Omental fat pad (tissue), 4 donors: ENCODE measurements around the gene PET100. TPM values are rescaled to one million over a fixed set of nuclear protein-coding genes. Genes with fewer than 3 reads are reported as not detected.

ENCODE experiments used
- ATAC-seq: fragments of 150-250 bp; one replicate; pipeline ENCODE4 v1.9.1; 2016; ENCODE audit warnings: mild to moderate bottlenecking, moderate library complexity; ENCODE audit not compliant: low FRiP score
- DNase-seq: peaks from one replicate; pipeline ENCODE4 v3.0.0-alpha.2; 2019; ENCODE audit warnings: low spot score
- total RNA-seq, 4 donors: library from RNA; depleted of rRNA; stranded (reverse); fragments of >200 nt; gene quantifications; one replicate each; pipeline ENCODE4 v1.1.0, GENCODE V29; 2016
- TF ChIP-seq, protein P1 (sequence below), 3 donors: fragments of 450-650 bp; IDR thresholded peaks; one replicate each; pipeline ENCODE4 v1.5.1; 2016 to 2017; ENCODE audit warnings: antibody characterized with exemption in 3 of 3, mild to moderate bottlenecking in 3 of 3, moderate library complexity in 2 of 3

PET100 gene
- total RNA-seq, 4 donors from 2014 or later = 11.2 to 22.8 (median 17.0) TPM

DNA sequence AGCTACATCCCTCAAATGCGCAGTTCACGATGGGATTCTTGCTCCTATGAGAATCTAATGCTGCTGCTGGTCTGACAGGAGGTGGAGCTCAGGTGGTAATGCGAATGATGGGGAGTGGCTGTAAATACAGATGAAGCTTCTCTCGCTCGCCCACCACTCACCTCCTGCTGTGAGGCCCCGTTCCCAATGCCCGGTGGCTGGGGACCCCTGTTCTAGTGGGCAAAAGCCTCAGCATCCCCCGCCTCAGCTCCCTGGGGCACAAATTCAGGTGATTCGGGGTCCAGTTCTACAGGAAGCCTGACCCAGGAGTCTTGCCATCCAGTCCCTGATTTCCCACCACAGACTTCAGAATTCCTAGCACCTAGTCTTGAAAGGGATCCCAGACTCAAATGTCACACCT is 42.9 kb downstream of the PET100 start:
- no peak for DNase-seq
- ATAC-seq = no peak
- TF ChIP-seq, protein P1, sequence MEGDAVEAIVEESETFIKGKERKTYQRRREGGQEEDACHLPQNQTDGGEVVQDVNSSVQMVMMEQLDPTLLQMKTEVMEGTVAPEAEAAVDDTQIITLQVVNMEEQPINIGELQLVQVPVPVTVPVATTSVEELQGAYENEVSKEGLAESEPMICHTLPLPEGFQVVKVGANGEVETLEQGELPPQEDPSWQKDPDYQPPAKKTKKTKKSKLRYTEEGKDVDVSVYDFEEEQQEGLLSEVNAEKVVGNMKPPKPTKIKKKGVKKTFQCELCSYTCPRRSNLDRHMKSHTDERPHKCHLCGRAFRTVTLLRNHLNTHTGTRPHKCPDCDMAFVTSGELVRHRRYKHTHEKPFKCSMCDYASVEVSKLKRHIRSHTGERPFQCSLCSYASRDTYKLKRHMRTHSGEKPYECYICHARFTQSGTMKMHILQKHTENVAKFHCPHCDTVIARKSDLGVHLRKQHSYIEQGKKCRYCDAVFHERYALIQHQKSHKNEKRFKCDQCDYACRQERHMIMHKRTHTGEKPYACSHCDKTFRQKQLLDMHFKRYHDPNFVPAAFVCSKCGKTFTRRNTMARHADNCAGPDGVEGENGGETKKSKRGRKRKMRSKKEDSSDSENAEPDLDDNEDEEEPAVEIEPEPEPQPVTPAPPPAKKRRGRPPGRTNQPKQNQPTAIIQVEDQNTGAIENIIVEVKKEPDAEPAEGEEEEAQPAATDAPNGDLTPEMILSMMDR (IDR thresholded peaks at IDR 0.05) = no peak

DNA sequence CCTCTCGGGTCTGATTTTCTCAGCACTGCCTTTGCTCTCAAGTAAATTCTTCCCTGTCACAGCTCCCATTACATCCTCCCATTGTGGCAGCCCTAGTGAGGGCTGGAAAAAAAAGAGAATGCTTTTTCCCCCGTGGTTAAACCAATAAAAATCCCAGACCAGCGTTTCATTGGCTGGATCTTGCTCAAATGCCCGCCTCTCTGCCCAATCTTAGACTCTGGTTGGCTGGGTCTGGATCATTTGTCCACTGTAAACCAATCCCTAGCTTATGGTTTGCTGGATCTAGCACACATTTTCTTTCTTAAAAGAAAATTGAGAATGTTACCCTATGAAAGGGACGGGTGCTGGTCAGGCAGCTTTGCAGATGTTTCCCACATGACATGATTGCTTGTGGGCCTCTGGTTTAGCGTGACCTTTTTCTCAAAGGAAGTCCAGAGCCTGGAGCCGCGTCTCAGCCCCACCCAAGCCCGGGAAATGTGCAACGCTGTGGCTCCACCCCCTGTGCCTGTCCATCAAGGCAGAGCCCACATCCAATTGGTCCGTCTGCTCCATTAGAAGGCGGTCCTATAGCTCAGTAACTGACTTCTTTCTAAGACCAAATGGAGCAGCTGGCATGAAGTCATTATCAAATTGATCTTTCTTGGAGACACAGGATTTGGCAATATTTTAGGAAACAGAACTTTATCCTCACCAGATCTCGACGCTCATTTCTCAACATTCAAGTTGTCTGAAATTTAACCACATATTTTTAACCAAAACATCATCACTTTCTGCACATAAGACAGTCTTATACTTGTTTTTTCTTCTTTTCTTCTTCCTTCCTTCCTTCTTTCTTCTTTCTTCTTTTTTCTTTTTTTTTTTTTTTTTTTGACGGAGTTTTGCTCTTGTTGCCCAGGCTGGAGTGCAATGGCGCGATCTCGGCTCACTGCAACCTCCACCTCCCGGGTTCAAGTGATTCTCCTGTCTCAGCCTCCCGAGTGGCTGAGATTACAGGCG is 44.7 kb downstream of the PET100 start:
- ATAC-seq (peak; percentile 62), DNase-seq (no peak)
- TF ChIP-seq, protein P1 (IDR thresholded peaks at IDR 0.05) = no peak

DNA sequence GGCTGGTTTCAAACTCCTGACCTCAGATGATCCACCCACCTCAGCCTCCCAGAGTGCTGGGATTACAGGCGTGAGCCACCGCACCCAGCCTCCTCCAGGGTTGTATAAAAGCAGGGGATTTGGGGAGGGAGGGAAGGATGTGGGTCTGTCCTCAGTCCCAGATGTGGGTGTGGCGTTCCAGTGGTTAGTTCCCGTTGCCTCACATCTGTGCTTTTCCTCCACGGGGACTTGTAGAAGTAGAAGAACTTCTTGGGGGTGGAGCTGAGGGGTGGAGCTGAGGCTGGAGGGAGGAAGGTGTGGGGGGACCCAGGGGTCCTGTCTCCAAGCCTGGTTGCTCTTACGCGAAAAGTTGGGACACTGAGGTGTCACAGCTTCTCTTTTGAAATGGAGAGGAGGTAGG is 46.8 kb downstream of the PET100 start:
- DNase-seq (no peak), ATAC-seq (no peak)
- TF ChIP-seq, protein P1 (IDR thresholded peaks at IDR 0.05) = no peak

DNA sequence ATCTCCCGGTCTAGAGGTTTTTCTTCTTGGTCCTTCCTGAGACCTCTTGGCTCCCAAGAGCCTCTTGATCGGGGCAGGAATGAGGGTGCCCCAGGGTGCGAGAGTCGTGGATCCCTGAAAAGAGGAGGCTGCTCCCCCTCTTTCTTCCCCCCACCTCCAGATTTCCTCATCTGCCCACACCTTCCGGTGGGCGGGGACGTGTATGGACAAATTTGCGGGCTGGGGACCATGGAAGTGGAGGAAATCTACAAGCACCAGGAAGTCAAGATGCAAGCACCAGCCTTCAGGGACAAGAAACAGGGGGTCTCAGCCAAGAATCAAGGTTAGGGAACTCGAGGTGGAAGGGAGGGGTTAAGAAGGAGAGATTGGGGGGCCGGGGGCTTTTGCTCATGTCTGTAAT is 47.3 kb downstream of the PET100 start, which contains the start of gene MCEMP1:
Gene MCEMP1, plus strand, starts transcription at position 237 of the 400 bp plus-strand sequence. Its CDS starts 31 bp downstream, at position 268.
- DNase-seq = no peak
- TF ChIP-seq, protein P1 (IDR thresholded peaks at IDR 0.05) = no peak
- ATAC-seq = no peak

DNA sequence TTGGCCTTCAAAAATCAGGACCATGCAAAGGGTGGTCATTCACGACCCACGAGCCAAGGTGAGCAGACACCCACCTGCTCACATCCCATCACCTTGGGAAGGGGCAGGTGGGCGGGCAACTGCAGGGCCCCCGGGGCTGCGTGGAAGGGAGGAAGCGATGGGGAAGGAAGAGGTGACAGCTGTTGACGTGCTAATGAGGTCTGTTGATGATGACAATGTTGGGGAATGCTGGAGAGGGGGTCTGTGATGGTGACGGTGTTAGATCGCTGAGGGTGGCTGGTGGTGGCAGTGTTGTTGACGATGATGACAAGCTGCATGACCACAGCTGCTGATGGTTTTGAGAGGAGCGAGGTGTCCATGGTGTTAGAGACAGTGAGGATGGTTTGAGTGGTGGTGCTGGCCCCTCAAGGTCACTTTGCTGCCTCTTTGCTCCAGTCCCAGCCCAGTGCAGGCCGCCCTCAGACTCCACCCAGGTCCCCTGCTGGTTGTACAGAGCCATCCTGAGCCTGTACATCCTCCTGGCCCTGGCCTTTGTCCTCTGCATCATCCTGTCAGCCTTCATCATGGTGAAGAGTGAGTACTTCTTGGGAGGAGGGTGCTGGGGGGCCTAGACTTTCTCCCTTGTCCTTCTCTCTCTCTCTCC is 48.2 kb downstream of the PET100 start:
- ATAC-seq = no peak
- TF ChIP-seq, protein P1 (IDR thresholded peaks at IDR 0.05) = no peak
- no peak for DNase-seq

DNA sequence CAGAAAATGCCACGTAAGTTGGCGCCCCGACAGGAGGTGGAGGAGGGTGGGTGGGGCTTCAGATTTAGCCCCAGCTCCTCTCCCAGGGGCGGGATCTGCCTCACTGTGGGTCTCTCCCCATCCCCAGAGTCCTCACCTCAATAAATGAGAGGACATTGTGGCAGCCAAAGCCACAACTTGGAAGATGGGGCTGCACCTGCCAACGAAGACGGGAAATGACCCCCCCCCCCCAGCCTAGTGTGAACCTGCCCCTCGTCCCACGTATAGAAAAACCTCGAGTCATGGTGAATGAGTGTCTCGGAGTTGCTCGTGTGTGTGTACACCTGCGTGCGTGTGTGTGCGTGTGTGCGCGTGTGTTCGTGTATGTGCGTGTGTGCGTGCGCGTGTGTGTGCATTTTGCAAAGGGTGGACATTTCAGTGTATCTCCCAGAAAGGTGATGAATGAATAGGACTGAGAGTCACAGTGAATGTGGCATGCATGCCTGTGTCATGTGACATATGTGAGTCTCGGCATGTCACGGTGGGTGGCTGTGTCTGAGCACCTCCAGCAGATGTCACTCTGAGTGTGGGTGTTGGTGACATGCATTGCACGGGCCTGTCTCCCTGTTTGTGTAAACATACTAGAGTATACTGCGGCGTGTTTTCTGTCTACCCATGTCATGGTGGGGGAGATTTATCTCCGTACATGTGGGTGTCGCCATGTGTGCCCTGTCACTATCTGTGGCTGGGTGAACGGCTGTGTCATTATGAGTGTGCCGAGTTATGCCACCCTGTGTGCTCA is 49.6 kb downstream of the PET100 start:
- TF ChIP-seq, protein P1 (IDR thresholded peaks at IDR 0.05) = no peak
- DNase-seq (no peak), ATAC-seq (no peak)
